Measurements from ENCODE around the gene MRNIP.
"Not testable (repeated sequence)": the region's sequence is repeated elsewhere in the genome, so short reads cannot be mapped to it uniquely, and the experiment has no call there.

Gene MRNIP

DNA sequence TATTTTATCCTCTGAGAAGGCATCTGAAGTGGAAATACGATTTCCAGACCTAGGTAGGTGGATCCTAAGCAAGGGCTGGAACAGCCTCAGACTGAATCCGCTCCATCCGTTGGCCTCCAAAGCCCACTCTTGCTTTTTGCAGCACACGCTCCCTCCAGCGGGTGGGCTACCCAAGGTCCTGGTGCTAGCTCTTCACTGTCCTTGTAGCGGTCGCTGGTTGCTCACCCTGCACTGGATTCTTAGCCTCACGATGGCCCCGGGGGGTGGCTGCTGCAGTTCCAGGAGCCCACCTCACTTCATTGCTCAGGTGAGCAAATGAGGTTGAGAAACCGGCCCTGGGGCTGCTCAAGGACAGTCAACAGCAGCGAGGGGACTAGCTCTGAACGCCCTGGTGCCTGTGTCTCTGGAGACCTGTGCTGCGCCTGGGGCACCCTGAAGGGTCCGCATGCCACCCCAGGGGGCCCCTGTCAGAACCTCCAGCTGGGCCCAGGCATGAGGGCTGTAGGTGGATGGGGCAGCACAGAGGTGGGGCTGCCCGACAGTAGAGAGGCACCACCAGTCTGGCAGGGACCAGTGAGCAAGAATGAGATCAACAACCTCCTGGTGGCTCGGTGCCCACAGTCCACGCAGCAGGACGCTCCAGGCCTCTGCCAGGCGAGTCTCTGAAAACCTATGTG lies 56.3 kb downstream of the MRNIP start:
- no peak for DNase-seq

GRCh38 chr5:179801304-179802206 lies 57.1 kb downstream of the MRNIP start:
- no peak for DNase-seq

DNA sequence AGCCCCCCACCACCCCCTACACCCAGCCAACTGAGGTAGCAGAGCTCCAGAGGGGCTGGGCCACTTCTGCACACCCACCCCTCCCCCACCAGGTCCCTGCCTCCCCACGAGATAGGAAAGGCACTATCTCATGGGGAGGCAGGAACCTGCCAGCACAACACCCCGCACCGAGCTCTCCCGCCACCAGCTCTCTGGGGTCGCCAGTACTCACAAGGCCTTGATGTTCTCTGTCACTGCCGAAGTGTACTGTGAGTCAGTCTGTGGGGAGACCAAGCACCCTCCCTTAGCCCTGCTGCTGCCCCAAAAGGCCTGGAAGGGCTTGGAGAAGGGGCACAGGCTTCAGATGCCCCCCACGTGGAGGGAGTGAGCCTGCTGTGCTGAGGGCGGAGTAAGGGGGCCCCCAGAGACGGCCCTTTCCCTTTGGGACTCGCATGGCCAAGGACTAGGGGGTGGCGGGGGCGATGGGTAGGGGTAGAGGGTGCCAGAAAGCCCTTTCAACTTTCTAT lies 57.9 kb downstream of the MRNIP start:
- no peak for DNase-seq

GRCh38 chr5:179800071-179800695 lies 58.4 kb downstream of the MRNIP start:
- no peak for DNase-seq

- no peak for DNase-seq
Observed at GRCh38 chr5:179799644-179799973, 59.0 kb downstream of the MRNIP start.

GRCh38 chr5:179798771-179799643 lies 59.6 kb downstream of the MRNIP start:
- no peak for DNase-seq

DNA sequence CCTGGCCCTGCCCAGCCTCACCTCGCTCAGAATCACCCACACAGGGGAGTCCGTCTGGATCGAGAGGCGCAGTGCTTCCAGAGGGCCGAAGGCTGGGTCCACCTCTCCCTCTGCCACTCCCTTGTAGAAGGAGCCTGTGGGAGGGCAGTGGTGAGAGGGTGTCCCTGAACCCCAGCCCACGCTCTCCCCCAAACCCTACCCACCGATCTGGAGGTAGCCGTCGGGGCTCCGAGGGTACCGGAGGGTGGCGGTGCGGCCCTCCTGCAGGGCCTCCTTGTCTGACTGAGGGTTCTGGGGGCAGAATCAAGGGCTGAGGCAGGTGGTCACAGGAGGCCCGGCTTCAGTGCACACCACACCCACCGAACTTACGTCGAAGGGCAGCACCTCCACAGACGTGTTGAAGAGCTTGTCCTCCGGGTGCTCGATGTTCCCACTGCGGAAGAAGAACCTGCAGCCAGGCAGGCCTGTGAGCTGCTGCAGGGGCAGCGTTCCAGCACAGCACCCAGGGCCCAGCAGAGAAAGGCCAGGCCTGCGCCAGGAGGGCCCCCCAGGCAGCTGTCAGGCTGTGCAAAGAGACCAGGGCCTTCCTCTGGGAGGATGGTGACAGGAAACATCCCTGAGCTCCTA lies 60.4 kb downstream of the MRNIP start:
- no peak for DNase-seq

GRCh38 chr5:179797741-179798140 lies 60.9 kb downstream of the MRNIP start:
- DNase-seq = no peak

- no peak for DNase-seq
Observed at GRCh38 chr5:179796877-179797608, 61.6 kb downstream of the MRNIP start.

GRCh38 chr5:179795863-179796833 lies 62.5 kb downstream of the MRNIP start:
- peak; percentile 59 for DNase-seq

GRCh38 chr5:179795049-179795862 lies 63.4 kb downstream of the MRNIP start:
- DNase-seq = no peak

GRCh38 chr5:179794575-179794974 lies 64.0 kb downstream of the MRNIP start:
- no peak for DNase-seq

DNA sequence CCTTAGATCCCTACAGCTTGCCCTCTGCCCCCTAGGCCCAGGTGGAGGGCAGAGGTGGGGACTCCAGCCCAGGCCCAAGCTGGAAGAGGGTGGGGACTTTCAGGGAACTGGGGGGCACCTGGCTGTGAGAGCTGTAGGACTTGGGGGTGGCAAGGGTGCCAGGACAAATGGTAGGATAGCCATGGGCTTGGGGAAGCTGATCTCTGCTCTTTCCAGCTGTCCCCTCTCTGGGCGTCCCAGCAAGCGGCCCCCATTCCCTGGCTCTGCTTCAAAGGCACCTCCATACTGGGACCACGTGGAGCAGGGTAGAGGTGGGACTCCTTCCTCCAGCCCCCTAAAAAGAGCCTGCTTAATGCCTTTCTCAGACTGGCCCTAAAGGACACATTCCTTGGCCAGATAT lies 64.4 kb downstream of the MRNIP start:
- no peak for DNase-seq

DNA sequence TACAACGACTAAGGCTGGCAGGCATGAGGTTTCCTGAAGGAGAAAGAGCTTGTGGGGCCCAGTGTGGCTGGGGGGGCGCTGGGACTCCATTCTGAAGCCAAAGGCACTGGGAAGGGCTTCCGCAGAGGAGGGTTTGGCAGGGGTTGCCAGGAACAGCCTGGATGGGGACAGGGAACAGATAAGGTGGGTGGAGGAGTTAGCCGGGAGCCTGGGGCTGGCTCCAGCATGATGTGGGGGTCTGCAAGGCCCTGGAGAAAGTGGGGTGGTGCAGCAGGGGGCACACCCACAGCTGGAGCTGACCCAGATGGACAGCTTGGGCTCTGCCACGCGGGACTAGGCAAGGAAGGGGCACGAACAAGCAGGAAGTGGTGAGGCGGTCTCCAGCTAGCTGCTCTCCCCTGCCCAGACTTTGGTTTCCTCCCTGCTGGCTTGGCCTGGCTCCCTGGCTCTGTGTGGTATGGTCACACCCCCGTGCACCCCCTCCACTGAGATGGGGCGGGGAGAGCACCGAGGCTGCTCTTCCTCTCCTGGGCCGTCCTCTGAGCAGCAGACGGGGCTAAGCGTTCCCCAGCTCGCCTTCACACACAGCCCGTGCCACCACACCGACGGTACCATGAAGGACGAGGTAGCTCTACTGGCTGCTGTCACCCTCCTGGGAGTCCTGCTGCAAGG lies 65.0 kb downstream of the MRNIP start, which contains the start of gene LTC4S:
Gene LTC4S (plus strand): TSS at position 519 of the 672 bp plus-strand sequence. CDS start 95 bp downstream, at position 614.
- DNase-seq = no peak

DNA sequence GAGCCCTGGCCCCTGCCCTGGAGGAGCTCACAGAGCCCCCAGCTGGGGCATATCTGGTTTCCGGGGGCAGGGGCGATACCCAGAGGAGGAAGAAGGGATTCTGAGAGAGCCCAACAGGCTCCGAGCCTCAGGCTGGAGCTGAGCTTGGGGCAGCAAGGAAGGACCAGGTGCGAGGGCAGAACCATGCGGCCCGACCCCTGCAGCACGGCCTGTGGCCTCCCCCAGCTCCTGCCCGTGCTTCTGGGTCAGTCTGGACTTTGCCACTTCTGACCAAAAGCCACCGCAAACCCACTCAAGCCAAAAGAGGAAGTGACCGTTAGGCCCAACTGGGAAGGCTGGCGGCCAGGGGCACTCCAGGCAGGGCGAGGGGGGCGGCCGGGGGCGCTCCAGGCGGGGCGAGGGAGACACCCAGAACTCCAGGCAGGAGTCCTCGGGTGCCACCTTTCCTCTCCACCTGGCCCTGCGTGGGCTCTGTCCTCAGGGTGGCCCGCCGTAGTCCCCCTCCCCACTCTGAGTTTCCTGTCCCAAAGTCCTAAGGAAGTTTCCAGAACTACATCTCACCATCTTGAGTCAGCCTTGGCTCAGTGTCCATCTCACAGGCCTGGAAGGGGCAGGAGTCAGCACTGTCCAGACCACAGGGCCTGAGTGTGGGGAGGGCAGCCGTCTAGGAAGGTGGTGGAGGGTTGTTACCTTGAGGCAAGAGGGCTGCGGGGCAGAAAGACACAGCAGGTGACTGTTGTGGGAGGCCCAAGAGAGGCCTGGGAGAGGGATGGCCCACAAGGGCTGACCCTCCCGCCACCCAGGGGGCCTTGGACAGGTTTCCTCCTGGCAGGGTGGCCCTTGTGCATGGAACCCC lies 65.8 kb downstream of the MRNIP start:
- DNase-seq = no peak

GRCh38 chr5:179791881-179792611 lies 66.6 kb downstream of the MRNIP start:
- DNase-seq = no peak

DNA sequence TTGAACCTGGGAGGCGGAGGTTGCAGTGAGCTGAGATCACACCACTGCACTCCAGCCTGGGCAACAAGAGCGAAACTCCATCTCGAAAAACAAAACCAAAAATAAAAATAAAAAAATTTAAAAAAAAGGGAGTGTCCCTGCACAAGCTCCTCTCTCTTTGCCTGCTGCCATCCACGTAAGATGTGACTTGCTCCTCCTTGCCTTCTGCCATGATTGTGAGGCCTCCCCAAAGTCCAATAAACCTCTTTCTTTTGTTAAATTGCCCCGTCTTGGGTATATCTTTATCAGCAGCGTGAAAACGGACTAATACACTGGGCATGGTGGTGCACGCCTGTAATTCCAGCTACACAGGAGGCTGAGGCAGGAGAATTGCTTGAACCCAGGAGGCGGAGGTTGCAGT lies 69.3 kb downstream of the MRNIP start:
- DNase-seq = not testable (repeated sequence)

Measured in NCI-H2227 treated with DMSO at 0.1 percent for 48 hours (cell line).